ENCODE results near the gene PIAS4.

PIAS4 gene

DNA sequence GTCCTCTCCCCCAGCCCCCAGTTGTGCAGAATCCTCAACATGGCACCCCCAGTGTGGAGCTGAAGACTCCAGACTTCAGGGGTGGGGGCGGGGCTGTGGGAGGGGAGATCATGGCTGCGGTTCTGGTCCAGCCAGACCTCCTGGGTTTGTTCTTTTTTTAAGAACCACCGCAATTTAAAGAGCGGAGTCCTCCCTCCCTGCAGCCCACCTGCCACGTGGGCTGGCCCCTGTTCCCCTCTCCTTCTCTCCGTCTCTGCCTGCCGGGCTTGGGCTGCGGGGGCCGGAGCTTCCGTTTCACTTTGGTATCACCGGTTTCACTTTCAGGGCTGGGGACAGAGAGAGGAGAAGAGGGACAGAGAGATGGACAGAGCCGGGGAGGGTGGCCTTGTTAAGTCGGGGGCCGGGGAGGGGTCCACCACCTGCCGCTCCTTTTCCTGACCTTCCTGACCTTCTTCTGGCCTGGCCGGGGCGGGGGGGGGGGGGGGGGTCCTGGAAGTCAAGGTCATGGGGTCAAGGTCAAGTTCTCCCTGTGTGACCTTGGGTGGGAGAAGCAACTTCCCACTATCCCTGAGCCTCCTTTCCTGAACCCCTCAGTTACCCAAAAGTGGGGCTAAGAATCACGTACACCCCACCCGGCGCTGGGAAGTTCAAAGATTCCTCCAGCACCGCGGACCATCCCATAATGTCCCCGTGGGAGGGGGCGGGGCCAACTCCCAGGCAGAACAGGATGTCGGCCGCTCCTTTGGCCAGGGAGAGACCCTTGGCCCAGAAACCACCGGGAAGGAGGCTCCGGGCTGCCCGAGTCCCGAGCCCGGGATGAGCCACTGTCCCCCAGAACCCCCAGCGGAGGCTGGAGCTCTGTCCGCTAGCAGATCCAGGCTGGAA, 70.5 kb downstream of the PIAS4 start:
- no peak for DNase-seq (ENCODE audit: low spot score)

DNA sequence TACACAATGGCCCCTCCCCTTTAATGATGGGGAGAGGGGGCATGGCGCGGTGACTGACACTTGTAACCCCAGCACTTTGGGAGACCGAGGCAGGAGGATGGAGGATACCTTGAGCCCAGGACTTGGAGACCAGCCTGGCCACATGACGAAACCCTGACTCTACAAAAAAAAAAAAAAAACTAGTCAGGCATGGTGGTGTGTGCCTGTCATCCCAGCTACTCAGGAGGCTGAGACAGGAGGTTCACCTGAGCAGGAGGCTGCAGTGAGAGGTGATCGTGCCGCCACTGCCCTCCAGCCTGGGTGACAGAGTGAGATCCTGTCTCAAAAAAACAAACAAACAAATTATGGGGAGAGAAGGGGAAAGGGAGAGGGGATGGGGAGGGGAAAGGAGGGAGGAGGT, 72.9 kb downstream of the PIAS4 start:
- no peak for DNase-seq (ENCODE audit: low spot score)

DNA sequence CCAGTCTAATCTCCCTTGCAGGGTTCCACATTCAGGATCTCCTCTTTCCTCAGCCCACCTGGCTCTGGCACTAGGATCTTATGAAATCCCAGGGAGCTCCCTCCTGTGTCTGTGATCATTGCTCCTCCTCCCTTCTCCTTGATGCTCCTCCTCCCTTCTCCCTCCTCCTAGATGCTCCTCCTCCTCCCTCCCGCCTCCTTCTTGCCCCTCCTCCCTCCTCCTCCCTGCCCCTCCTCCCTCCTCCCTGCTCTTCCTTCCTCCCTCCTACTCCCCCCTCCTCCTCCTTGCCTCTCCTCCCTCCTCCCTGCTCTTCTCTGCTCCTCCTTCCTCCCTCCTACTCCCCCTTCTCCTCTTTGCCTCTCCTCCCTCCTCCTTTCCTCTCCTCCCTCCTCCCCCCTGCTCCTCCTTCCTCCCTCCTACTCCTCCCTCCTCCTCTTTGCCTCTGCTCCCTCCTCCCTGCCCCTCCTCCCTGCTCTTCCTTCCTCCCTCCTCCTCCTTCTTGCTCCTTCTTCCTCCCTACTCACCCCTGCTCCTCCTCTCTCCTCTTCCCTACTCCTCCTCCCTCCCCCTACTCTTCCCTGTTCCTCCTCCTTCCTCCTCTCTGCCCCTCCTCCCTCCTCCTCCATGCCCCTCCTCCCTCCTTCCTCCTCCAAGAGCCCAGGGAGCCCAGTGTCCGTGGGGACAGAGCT, 74.0 kb downstream of the PIAS4 start:
- no peak for DNase-seq (ENCODE audit: low spot score)

DNA sequence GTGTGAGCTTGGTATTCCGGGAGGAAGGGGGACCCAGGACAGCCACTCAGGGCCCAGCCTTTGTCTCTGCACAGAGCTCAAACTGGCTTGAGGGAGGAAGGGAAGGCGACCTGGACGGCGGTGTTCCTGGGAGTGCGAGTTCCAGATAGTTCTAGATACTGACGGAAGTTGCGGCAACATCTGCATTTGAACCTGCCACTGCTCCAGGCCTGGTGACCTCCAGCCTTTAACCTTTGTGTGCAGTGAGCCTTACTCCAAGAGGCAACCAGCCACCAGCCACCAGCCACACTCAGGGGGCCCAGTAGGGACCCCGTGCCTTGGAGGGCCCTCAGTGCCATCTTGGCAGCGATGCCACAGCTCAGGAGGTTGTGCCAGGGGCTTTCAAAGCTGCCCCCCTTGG, 74.6 kb downstream of the PIAS4 start:
- DNase-seq (ENCODE audit: low spot score) = no peak

DNA sequence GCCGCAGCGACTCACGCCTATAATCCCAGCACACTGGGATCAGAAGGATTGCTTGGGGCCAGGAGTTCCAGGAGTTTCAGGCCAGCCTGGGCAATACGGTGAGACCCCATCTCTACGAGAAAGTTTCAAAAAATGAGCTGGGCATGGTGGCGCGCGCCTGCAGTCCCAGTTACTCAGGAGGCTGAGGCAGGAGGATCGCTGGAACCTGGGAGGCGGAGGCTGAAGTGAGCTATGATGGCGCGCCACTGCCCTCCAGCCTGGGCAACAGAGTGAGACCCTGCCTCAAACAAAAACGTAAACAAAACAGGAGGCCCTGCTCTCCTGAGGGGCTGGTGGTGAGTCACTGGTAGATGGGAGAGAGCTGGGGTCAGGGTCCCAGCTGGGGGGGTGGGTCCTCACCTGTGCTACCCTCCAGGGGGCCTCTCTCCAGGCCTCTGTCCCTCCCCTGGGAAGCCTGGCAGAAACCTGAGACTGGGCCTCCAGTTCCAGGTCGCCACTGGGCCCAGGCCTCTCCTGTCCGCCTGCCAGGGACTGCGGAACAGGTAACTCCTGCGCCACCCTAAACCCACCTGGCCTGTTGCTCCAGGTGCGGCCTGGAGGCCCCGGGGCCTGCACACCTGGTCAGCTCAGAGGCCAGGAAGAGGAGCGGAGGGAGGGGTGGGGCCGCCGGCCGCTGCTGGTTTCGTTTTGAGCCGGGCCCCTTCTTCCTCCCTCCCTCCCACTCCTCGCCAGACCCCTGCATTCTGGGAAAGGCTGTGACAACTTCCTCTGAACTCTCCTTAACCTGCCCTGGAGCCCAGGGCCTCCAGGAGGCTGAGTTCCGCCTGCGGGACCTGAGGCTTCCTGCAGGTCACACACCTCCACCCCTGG, 76.4 kb downstream of the PIAS4 start:
- DNase-seq (ENCODE audit: low spot score) = no peak

DNA sequence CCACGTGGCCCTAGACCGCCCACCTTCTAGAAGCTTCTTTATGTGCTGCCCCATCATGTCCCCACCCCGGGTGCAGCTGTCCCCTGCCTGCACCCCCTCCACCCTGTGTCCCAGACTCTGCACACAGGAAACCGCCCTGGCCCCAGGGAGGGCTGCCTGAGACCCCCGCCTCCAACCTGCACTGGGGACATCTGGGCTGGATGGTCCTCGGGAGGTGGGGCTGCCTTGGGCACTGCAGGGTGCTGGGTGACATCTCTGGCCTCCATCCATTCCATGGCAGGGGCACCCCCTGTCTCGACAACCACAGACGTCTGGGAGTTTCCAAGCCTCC, 77.0 kb downstream of the PIAS4 start:
- no peak for DNase-seq (ENCODE audit: low spot score)

DNA sequence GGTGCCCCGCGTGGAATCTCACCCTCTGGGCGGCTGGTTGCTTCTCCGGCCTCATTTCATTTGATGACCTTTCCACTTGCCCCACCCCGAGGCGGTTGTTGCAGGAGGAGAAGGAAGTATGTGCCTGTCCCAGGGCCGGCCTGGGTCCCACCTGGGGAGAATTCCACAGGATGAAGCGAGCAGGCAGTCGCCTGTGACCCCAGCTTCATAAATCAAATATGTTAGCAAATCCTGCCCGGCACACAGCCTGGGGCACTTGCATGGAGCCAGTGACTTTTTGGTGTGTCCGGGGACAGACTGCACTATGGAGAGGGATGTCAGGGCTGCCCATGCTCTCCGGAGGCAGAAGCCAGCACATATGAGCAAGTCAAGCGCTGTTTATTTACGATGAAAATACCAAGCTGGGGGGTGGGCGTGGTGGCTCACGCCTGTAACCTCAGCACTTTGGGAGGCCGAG, 78.9 kb downstream of the PIAS4 start:
- DNase-seq (ENCODE audit: low spot score) = no peak

DNA sequence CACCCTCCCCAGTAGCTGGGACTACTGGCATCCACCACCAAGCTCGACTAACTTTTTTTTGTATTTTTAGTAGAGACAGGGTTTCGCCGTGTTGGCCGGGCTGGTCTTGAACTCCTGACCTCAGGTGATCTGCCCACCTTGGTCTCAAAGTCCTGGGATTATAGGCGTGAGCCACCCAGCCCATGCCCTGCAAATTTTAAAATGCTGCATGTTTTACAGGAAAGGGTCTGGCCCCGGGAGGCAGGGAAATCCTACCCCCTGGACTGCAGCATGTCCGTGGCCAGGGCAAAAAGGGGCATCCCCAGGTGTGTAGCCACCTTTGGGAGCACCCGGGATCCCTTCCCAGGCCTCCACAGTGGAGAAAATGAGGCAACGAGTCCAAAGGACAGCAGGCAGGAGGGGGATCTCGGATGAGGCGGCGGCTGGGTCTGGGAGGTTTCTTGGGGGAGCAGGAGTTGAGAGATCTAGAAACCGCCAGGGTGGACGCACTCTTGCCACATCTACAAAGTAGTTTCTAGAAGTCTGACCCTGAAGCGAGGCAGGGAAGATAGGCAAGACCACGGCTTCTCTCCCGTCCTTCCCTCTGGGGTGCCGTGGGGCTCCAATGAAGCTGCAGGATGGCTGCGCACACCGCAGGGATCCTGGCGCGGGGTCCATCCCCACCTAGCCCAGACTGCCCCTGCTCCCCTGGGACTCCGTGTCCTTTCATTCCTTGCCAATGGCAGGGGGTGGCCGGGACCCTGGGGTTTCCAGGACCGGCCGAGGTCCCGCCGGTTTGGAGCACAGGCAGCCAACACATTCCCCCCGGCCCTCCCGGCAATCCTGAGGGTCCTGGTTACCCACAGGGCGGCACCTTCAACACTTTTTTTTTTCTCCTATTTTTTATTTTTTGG, 80.5 kb downstream of the PIAS4 start:
- no peak for DNase-seq (ENCODE audit: low spot score)

DNA sequence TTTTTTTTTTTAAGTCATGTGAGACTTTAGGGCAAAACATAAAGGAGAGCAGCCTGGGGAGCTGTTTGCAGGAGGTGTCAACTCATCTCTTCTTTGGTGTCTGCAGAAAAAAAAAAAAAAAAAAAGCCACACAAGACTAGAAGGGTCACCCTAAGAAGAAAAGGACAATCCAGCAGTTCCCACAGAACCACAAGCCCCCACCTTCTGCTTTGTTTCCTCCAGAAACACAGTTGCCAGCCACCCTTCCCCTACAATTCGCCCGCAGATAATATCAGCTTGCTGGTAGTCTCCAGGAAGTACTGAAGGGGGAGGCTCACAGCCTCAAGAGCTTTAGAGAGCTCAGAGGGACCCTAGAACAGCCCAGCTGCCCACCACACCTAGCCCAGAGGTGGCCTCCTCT, 81.4 kb downstream of the PIAS4 start:
- no peak for DNase-seq (ENCODE audit: low spot score)

All from ecto neural progenitor cell (in vitro differentiated cells).